NCI-H774 (cell line): ENCODE data around the gene PHC1.
"Not testable (repeated sequence)": the region's sequence is repeated elsewhere in the genome, so short reads cannot be mapped to it uniquely, and the experiment has no call there.

Source experiments
- DNase-seq: peaks from one replicate; lab custom pipeline; 2025; lab: John Stamatoyannopoulos, UW

PHC1 gene

DNA sequence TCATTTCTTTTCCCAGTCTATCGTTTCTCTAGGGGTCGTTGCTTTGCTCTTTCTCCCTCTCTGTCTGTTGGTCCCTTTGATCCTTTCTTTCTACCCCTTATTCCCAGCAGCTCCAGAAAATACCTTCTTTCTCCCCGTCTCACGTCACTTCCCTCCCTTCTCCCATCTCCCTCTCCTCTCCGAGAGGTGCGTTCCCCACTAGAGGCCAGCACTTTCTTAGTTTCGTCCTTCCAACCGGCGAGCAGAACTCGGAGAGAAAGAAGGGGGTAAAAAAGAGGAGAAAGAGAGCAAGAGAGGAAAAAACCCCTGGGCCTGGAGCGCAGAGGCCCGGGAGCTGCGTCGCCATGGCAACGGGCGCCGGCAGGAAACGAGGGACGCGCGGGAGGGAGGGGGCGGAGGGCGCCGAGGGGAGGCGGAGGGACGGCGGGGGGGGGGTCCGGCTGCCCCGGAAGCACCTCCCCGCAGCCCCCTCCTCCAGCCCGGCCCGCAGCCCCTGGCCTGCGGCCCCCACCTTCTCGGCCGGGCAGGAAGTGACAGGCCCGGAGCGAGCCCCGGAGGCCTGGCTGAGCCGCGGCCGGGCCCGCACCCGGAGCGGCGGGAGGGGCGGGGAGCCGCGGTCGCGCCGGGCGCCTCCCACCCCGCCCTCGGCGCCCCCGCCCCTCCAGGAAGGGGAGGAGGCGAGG, at the start of gene PHC1:
Gene PHC1, plus strand, starts transcription at position 477 of the 683 bp plus-strand sequence. CDS start 3,169 bp downstream, outside the sequence.
- DNase-seq: peak; percentile 87

- no peak for DNase-seq
These were observed 47.9 kb upstream of the PHC1 start for GRCh38 chr12:8866429-8866828.

DNA sequence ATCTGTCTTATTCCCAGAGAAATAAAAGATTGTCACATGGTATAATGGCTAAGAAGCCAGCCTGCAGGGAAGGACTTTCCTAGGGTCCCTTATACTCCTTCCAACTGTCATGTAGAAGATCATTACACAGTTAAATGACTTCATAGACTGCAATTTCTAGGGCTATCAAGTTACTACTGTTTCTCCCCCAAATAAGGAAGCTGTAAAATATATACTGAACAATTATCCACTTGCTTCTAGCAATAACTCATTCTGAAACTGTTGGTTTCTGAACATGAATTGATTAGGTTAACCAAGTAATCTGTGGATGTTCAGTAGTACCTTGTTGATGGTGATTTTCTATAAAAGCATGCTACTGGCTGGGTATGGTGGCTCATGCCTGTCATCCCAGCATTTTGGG, 47.3 kb upstream of the PHC1 start:
- no peak for DNase-seq

- DNase-seq: no peak
These were observed 46.5 kb upstream of the PHC1 start for GRCh38 chr12:8867786-8868185.

DNA sequence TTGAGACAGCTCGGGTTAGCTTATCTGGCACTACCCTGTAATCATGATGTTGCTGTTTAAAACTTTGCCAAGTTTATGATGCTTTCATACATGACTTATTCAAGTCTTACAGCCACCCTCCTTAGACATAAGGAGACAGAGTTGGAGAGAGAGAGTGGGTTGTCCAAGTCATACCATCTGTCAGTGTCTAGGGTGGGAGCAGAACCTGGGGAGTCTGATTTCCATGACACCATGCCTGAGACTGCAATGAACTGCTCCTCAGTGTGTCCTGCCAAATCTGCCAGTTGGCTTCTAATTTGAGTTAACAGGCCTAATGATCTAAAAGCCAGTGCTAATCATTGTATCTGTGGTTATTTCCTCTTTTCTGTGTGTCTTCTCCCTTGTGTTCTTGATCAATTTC, 43.7 kb upstream of the PHC1 start:
- no peak for DNase-seq

DNA sequence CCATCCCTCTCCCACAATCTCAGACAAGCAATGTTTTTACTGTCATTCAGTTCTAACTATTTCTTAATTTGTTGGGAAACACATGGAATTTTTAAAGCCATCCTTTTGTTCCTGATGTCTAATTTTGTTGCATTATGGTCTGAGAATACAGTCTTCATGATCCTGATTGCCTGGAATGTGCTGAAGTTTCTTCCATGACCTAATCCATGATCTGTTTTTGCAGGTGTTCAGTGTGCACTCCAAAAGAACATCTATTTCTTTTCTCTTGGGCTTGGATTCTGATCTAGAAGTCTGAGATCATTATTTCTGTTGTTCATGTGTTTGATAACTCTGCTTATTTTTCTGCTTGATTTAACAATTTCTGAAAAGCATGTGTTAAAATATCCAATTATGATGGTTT, 43.2 kb upstream of the PHC1 start:
- no peak for DNase-seq

DNA sequence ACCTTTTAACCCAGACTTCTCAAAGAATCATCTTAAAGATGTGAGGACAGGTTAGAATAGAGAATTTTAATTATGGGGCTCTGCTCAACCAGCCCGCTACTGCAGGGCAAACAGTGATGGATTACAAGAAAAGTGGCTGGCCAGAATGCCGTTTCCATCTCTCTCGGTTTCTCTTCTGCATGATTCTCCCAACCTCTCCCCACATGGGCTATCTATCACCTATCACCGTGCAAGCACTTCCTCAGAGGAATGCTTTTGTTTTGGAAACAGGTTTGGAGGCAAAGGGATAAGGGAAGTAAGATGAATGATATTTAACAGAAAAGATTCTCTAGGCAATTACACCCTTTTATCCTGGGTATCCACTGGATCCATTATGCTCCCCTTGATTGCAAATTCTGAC, 37.4 kb upstream of the PHC1 start:
- no peak for DNase-seq

DNA sequence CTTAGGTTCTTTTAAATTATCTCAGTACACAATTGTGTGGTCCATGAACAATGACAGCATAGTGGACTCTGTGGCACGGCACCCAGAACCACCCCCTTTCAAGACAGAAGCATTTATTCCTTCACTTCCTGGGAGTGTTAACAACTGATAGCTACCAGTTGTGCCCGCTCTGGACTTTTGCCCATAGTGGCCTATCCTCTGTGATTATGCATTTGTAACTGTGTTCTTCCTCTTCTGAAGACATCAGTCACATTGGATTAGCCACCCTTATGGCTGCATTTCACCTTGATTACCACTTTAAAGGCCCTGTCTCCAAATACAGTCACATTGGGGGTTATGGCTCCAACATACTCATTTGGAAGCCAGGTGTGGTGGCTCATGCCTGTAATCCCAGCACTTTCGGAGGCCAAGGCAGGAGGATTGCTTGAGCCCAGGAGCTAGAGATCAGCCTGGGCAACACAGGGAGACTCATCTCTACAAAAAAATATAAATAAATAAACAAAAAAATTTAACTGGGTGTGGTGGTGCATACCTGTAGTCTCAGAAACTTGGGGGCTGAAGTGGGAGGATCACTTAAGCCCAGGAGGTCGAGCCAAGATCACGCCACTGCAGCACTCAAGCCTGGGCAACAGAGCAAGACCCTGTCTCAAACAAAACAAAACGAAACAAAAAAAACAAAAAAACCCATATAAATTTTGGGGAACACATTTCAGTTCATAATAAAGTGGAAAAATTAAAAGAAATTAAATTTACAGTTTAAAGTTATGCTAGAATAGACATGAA, 27.6 kb upstream of the PHC1 start:
- DNase-seq: no peak

DNA sequence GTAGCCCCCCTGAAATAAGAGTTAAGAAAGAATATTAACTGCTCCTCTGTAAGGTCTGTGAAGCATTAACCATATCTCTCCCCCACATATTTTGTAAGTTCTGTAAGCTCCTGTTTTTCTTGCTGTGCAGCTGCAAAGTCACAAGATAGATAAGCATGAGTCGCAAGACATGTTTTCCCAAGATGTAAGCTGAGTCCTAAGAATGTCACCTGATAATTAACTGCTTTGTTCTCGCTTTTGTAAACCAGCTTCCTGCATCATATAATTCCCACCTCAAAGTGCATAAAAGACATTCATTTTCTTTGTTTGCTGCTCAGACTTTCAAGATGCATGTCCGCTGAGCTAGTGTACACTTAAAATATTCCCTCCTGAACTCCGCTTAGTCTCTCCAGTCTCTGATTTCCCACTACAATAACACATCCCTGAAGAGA, 27.0 kb upstream of the PHC1 start:
- DNase-seq: no peak

DNA sequence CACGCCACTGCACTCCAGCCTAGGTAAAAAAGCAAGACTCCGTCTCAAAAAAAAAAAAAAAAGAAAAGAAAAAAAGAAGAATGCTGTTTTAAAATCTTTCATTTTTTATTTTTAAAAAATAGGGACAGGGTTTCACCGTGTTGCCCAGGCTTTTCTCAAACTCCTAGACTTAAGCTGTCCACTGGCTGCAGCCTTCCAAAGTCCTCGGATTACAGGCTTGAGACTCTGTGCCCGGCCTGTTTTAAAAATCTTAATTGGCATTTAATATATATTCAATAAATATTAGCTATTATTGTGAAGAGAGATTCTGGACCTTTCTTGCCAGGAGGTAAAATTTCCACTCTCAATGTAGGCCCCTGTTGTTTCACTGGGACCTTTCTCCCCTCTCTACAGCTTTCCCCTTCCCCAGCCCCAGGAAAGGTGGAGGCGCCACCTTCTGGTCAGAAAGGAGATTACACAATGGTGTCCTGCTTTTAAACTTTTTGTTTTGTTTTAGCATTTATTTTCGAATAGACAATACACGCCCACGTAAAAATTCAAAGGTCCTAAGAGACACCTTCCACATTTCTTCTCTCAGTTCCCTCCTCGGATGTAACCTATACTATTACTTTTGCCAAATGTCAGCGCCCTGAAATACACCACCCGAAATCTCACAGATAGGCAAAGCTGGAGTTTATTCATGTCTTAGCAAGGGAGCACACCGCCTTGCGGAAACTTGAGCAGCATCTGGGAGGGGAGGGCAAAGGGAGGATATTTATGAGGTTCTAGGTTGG, 23.8 kb upstream of the PHC1 start:
- peak; percentile 34 for DNase-seq

- DNase-seq: no peak
These were observed 22.3 kb upstream of the PHC1 start for GRCh38 chr12:8891976-8892375.

DNA sequence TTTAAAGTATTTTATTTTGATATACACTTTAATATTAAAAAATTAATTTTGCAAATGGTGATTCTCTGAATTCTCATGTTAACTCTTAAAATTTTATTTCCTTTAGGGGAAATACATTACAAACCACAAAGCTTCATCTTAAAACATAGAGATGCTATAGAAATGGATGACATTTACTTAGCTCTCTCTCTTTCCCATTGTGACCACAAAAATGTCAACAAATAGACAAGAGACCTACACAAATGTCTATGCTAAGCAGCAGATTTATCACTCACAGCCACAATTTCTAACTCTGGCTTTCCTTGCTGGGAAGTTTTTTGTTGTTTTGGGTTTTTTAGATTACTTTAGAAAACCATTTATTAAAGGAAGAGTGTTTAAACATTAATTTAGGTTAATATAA, 19.9 kb upstream of the PHC1 start:
- DNase-seq: no peak

- DNase-seq: no peak
These were observed 19.3 kb upstream of the PHC1 start for GRCh38 chr12:8894986-8895385.

- no peak for DNase-seq
These were observed 17.2 kb upstream of the PHC1 start for GRCh38 chr12:8897081-8897480.

- no peak for DNase-seq
These were observed 14.5 kb upstream of the PHC1 start for GRCh38 chr12:8899830-8900229.

GRCh38 chr12:8902703-8903102, 11.6 kb upstream of the PHC1 start:
- not testable (repeated sequence) for DNase-seq

GRCh38 chr12:8903646-8904045, 10.7 kb upstream of the PHC1 start:
- no peak for DNase-seq

- DNase-seq: no peak
These were observed 9.6 kb upstream of the PHC1 start for GRCh38 chr12:8904665-8905064.

DNA sequence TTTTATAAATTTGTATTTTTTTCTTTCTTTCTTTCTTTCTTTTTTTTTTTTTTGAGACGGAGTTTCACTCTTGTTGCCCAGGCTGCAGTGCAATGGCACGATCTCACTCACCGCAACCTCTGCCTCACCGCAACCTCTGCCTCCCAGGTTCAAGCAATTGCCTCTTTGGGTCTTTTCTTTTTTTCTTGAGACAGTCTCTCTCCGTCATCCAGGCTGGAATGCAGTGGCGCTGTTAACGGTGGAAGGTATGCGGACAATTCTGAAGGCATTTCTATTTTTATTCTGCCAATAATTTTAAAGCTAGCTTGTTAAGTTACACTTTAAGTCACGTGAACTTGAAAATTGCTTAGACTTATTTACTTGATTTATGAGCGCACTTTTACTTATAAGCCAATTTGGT, 8.8 kb upstream of the PHC1 start:
- DNase-seq: no peak

- no peak for DNase-seq
These were observed 7.8 kb upstream of the PHC1 start for GRCh38 chr12:8906266-8907180.

DNA sequence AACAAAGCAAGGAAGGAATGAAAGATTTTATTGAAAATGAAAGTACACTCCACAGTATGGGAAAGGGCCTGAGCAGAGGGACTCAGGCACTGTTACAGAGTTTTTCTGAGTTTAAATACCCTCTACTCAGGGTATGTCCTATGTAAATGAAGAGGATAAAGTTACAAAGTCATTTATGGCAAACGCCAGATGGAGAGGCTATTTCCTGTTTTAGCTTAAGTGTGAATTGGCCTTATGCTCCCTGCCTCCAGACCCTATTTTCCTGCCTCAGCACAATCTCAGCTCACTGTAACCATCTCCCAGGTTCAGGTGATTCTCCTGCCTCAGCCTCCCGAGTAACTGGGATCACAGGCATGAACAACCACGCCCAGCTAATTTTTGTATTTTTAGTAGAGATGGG, 6.8 kb upstream of the PHC1 start:
- no peak for DNase-seq

DNA sequence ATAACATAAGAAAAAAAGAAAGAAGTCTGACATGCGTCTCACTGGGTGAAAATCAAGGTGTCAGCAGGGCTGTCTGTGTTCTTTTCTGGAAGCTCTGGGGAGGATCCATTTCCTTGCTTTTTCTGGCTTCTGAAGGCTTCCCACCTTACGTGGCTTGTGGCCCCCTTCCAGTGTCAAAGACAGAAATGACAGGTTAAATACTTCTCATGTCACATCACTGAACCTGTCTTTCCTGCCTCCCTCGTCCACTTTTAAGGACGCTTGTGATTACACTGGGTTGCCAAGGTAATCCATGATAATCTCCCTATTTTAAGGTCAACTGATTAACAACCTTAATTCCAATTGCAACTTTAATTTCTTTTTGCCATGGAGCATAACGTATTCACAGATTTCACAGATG, 4.6 kb upstream of the PHC1 start:
- DNase-seq: no peak
